ENCODE results near the gene TTLL6. TPM values are rescaled to one million over a fixed set of nuclear protein-coding genes. Genes with fewer than 3 reads are reported as not detected.

TTLL6 gene
- total RNA-seq, 1 experiment from 2014 or later, result 2.1 TPM

- in situ Hi-C loops (cut with HindIII; ENCODE audit: low pct_unique_long_range_greater_than_20kb, low sequenced_read_pairs), result no loop called here
- no peak for DNase-seq (ENCODE audit: low read depth, low spot score)
Observed at GRCh38 chr17:48749621-48750553, 67.1 kb downstream of the TTLL6 start.

DNA sequence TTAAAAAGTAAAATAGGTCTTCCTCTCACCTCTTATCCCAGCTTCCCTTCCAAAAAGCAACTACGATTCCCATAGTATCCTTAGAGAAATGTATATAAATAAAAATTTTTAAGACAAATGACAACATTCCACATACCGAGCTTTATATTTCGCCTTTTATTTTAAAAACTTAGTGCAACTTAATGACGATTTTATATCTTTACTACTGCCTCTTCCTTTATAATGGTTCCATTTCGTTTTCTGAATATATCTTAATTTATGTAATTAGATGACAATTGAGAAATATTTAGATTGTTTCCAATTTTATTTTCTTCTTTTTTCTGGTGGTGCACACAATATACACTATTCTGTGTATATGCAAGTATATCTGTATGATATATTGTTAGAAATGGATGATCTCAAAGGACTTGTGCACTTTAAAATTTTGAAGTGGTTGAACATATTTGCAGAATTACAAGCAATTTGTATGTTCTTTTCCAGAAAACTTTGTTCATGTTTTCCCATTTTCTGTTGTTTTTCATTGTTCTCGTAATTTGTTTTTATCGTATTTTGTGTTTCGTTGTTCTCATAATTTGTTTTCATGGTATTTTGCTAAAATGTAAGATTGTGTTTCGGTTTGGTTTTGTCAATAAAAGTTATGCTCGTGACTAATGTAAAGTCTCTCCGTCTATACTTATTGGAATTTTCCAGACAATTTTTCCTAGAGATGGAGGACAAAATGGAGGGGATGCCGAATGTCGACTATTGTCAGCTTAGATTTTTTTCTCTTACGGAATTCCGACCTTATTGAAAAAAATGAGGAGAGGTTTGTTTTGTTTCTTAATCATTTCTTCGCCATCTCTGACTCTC lies 68.1 kb downstream of the TTLL6 start:
- in situ Hi-C loops (cut with HindIII; ENCODE audit: low pct_unique_long_range_greater_than_20kb, low sequenced_read_pairs), result no loop called here

DNA sequence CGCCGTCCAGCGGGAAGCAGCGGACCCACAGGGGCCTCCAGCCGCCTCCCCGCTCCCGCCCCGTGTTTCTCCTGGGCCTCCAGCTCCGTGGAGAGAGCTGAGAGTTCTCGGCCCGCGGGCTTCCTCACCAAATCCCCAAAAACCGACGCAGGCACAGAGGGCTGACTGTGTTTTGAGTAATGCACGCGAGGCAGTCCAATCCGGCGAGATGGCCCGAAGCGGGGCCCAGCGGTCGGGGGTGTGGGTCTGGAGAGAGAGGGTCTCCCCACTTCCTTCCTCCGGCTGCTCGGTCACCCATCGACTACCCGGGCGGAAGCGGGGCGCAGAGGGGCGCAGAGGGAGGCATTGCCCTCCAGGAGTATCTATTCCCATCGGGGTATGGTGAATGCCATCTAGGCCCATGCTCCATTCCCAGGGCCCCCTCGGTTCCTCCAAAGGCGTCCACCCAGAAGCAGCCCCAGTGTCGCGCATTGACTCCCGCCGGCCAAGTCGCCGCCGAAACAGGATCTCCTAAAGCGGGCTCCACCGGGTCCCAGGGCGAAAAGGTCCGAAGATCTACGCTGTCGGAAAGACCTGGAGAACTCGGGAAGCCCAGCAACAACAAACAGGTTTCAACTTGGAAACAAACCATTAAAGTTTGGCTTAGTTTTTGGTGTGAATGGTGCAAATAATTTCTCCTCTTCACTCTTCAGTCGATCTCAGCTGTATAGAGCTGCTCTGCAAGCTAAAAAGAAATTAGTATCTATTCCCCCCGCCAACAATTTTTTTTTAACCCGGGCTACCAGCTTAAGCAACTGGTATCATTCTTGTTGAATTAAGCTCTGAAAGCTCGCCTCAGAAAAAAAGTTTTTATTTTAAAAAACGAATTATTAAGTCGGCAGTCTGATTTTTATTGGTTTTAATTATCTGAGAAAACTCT lies 69.3 kb downstream of the TTLL6 start:
- in situ Hi-C loops (cut with HindIII; ENCODE audit: low pct_unique_long_range_greater_than_20kb, low sequenced_read_pairs), result no loop called here
- no peak for DNase-seq (ENCODE audit: low read depth, low spot score)

More for the DNA sequence above, 68.1 kb downstream of the TTLL6 start:
- no peak for DNase-seq (ENCODE audit: low read depth, low spot score)

DNA sequence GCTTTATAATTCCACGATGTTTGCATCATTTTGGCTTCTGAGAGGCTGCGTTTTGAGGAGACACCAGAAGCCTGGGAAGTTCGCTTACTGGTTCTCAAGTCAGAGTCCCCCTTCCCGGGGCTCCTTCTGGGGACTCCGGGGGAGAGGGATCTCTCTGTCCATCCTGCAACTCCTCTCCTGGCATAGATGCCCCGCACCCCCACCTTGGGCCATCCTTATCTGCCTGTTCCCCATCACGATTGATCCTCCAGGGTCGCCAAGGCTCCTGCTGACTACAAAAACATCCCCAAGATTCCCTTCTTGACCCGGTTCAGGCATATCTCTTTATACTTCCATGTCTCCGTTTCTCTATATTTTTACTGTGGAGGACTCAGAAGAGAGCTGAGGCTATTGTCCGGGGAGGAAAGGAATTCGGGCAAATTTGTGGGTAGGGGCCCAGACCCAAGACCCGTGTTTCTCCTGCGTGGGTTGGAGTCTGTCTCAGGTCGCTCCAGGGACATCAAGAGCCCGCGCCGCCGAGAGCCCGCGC lies 70.0 kb downstream of the TTLL6 start:
- DNase-seq (ENCODE audit: low read depth, low spot score), result no peak
- in situ Hi-C loops (cut with HindIII; ENCODE audit: low pct_unique_long_range_greater_than_20kb, low sequenced_read_pairs), result no loop called here

DNA sequence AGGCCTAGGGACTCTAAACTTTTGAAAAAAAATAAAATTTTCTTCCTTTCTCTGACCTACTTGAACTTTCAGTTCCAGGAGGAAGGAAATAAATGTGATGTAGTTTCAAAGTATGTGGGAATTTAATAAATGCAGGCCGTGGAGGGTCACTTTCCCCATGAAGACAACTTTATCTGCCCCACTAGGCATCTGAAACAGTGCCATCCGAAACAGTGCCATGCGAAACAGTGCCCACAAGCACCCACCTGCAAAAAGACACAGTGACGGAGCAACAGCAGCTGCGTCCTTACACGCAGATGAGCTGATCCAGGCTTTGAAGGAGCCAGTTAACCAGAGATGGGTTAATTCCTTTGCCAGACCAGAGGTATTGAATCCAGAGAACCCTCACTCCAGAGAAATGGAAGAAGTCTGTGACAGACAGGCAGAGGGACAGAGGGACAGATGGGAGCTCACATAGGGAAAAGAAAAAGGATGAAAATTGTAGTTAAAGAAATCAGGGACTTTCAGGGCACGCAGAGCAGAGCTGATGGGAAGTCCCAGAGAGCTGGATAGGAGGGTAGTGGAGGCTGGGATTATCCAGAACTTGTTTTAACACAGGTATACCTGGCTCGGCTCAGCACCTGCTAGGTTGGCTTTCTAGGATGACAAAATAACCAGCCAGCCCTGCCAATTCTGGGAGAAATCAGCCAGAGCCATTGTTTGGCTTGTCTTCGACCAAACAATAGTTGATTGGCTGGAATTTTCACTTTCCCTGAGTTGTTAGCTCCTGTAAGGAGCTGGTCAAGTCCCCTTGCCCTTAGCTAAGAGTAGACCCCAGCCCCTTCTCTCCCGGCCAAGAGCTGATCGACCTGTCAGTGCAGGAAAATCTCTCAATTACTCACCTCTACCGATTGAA lies 71.4 kb downstream of the TTLL6 start:
- no peak for DNase-seq (ENCODE audit: low read depth, low spot score)
- in situ Hi-C loops (cut with HindIII; ENCODE audit: low pct_unique_long_range_greater_than_20kb, low sequenced_read_pairs), result no loop called here

- in situ Hi-C loops (cut with HindIII; ENCODE audit: low pct_unique_long_range_greater_than_20kb, low sequenced_read_pairs), result no loop called here
- no peak for DNase-seq (ENCODE audit: low read depth, low spot score)
Observed at GRCh38 chr17:48740537-48740936, 76.5 kb downstream of the TTLL6 start.

DNA sequence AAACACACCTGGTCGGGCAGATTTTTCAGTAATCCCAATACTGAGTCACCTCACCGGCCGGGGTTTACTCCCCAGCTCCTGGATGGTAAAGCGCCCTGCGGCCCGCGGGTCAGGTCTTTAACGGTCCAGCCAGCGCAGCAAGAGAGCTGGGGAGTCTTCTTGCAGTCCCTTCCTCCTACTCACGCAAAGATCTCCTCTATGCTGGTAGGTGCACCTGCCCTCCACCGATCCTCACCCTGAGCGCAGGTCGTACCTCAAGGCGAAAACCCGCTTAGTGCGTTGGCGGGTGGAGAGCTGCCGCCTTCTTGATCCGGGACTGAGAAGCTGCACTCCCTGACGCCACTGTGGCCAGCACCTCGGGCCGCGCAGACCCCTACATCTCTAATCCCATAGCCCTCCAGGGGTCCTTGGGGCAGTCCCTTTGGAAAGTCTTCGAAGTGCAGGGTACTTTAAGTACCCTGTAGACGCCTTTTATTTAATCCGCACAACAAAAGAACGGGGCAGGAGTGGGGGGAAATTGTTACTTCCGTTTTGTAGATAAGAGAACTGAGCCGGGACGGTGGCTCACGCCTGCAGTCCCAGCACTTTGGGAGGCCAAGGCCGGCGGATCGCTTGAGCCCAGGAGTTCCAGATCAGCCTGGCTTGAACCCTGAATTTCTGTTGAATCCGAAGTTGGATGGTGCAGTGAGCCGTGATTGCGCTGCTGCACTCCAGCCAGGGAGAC lies 78.1 kb downstream of the TTLL6 start:
- in situ Hi-C loops (cut with HindIII; ENCODE audit: low pct_unique_long_range_greater_than_20kb, low sequenced_read_pairs), result no loop called here
- no peak for DNase-seq (ENCODE audit: low read depth, low spot score)

DNA sequence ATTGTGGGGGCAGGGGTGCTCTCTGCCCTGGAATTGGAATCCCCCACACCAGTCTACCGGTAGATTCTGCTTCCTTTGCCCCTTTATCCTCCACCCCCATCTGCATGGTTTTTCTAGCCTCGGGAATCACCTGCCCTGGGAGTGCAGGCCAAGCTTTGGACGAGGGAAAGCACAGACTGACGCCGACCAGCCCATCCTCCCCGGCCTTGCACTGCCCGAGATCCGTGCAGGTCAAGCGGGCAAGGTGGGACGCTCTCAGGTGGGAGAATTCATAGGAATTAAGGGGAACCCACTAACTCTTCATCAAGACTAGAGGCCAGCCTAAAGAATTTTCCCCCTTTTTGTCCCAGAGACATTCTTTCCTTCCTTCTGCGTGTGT lies 78.6 kb downstream of the TTLL6 start:
- DNase-seq (ENCODE audit: low read depth, low spot score), result no peak
- in situ Hi-C loops (cut with HindIII; ENCODE audit: low pct_unique_long_range_greater_than_20kb, low sequenced_read_pairs), result no loop called here

DNA sequence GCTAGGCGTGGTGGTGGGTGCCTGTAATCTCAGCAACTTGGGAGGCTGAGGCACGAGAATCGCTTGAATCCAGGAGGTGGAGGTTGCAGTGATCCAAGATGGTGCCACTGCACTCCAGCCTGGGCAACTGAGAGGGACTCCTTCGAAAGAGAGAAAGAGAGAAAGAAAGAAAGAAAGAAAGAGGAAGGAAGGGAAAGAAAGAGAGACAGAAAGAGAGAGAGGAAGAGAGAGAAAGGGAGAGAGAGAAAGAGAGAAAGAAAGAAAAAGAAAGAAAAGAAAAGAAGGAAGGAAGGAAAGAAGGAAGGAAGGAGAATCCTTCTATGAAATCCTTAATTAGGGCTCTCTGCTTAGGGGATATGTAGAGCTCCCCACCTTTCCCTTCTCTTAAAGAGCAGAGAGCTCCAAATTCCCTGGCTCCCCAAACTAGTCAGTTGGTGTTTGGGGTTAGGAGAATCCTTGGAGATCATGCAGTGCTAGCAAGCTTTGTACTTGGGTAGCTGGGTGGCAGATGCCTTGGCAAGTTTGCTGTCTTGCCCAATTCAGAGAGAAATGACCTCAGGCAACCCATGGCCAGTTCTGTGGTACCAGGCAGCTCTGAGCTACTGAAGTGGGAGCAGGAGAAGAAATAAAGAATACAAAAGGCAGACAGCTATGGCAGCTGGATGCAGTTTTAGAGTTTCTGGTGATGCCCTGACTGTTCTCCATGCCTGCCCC lies 79.5 kb downstream of the TTLL6 start:
- no peak for DNase-seq (ENCODE audit: low read depth, low spot score)
- in situ Hi-C loops (cut with HindIII; ENCODE audit: low pct_unique_long_range_greater_than_20kb, low sequenced_read_pairs), result no loop called here

DNA sequence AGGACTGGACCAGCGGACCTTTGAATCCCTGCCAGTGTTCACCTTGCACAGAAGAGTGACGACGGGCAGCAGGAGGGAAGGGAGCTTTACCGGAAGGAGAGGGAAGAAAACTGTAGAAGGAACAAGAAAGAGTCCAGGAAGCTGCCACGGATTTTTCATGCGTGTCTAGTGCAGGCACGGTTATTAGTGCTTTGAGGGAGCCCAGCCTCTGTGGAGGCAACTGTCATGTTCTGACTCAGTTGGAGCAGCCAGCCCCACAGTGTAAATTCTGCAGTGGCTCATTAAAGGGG lies 82.0 kb downstream of the TTLL6 start:
- DNase-seq (ENCODE audit: low read depth, low spot score), result no peak

GRCh38 chr17:48734333-48735061 lies 82.5 kb downstream of the TTLL6 start:
- in situ Hi-C loops (cut with HindIII; ENCODE audit: low pct_unique_long_range_greater_than_20kb, low sequenced_read_pairs), result no loop called here
- DNase-seq (ENCODE audit: low read depth, low spot score), result no peak

More for the DNA sequence above, 82.0 kb downstream of the TTLL6 start:
- in situ Hi-C loops (cut with HindIII; ENCODE audit: low pct_unique_long_range_greater_than_20kb, low sequenced_read_pairs), result no loop called here

DNA sequence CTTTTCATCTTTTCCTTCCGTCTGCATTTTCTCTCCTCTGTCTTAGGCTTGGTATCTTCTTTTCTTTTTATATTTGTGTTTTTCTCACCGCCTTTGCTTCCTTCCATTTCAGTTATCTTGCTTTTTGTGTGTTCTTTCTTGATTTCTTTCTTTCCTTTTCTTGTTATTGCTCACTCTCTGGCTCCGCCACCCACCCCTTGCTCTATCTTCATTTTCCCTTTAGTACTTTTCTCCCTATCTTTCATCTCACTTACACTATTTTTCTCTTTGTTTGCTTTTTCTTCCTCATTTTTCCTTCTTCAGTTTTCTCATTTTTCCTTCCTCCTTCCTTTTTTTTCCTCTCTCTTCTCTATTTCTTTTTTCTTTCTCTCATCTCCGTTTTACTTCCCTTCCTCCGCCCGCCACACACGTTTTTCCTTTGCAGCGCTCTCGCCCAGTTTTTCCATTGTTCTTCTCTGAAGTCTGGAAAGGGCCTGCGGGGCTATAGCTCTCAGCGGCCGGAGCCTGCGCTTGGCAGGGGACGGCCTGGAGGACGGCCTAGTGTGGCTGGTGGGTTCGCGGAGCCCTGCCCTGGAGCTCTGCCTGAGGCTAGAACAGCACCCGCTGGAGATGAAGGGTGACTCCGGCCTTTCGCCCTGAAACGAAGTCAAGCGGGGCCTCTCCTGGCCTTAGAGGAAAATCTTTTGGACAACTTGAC lies 83.2 kb downstream of the TTLL6 start:
- DNase-seq (ENCODE audit: low read depth, low spot score), result no peak
- in situ Hi-C loops (cut with HindIII; ENCODE audit: low pct_unique_long_range_greater_than_20kb, low sequenced_read_pairs), result no loop called here

DNA sequence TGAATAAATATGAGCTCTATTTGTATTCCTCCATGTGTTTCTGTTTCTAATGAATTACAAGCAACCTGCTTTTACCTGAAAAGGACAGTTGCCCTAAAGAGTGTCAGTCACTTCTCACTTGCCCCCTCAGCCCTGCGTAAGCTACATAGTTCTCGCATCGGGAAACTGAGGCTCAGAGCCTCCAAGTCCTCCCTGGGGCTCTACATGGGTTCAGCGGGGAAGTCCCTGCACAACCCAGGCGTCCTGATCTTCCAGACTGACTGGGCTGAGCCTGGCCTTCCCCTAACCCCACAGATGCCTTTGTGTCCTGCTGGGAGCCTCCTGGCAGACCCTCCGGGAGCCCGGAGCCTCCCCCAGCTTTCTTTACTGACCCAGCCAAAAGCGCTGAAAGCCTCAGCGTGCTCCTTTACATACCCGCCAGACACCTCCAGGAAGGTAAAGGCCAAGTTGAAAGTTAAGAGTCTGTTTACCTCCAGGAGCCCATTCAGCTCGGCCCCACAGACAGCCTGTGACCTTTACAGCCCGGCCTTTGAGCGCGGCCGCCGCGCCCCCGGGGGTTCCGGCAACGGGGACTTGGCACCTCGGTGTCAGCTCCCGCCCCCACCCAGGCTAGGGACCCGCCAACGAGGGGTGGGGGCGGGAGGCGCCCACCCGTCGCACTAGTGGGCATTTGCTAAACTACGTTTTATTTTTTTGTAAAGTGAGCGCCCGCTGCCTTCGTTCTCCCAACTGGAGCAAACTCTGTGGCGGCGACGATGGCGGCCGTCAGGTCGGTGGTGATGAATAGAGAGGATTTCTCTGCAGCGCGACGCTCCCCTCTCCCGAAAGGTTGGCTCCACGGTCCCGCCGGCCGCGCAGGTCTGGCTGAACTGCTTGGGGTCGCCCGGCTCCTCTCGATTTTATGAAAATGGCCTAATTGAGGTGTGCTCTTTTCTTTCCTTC lies 84.1 kb downstream of the TTLL6 start:
- in situ Hi-C loops (cut with HindIII; ENCODE audit: low pct_unique_long_range_greater_than_20kb, low sequenced_read_pairs), result no loop called here
- no peak for DNase-seq (ENCODE audit: low read depth, low spot score)
